ENCODE results near the gene SNRPA1.

The SNRPA1 gene

GRCh38 chr15:101233651-101234280 is 61.3 kb downstream of the SNRPA1 start:
- no peak for DNase-seq

GRCh38 chr15:101232677-101233076 is 62.4 kb downstream of the SNRPA1 start:
- no peak for DNase-seq
